ENCODE results near the gene PSMF1. TPM values are rescaled to one million over a fixed set of nuclear protein-coding genes. Genes with fewer than 3 reads are reported as not detected.
"Not testable (repeated sequence)": the region's sequence is repeated elsewhere in the genome, so short reads cannot be mapped to it uniquely, and the experiment has no call there.

PSMF1 gene
- polyA plus RNA-seq, 3 donors: 54.8 to 88.6 (median 64.5) TPM

DNA sequence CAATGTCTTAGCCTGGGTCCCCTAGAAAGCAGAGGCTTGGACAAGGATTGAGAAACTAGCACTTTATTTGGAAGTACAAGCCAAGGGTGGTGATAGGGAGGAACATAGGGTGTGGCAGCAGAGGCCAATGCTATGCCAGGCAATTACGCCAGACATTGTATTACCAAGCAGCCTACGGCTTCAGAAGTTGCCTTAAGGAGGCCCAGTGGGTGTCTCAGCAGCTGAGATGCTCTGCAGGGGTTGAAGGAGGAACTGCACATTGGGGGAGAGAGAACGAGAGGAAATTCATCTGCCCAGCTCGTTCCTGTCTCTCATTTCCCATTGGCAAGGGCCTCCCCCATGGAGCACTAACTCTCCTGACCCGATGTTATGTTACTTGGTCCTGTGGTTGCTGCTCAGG lies 85.7 kb downstream of the PSMF1 start:
- 32 to 68% (median 35%) methylated on average over 5 of the region's 5 CpGs for WGBS, 3 donors
- H3K27ac ChIP-seq (ENCODE audit: low read depth, low read length): no peak overlapping the region

DNA sequence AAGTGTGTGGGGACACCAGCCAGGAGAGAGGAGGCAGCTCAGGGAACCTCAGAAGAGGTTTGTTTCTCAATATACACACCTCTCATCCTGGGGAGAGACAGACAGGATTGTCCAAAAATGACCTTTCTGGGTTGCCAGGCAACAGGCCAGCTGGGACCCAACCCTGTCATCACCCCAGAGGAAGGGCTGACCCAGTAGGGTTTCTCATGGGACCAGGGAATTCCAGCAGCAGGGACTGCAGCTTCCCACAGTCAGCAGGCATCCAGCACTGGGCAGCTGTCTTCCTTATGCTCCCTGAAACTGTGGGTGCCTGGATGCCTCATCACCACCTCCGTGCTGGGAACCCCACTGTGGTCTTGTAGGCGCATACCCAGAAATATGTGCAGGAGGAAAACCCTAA lies 86.2 kb downstream of the PSMF1 start:
- no peak overlapping the region for H3K27ac ChIP-seq (ENCODE audit: low read depth, low read length)
- 89 to 93% (median 91%) methylated on average over 2 of the region's 2 CpGs for WGBS, 3 donors

DNA sequence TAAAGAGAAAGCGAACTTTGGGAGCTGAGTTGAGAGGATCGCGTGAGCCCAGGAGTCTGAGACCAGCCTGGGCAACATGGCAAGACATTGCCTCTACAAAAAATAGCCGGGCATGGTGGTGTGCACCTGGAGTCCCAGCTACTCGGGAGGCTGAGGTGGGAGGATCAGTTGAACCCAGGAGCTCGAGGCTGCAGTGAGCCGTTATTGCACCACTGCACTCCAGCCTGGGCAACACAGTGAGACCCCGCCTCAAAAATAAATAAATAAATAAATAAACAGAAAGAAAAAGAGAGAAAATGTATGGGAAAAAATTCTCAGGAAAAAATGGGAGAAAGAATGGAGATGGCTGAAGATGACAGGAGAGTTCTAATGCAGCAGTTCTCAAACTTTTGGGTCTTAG lies 87.4 kb downstream of the PSMF1 start:
- no peak overlapping the region for H3K27ac ChIP-seq (ENCODE audit: low read depth, low read length)
- WGBS, 3 donors: 90 to 94% (median 94%) methylated on average over 8 of the region's 8 CpGs

DNA sequence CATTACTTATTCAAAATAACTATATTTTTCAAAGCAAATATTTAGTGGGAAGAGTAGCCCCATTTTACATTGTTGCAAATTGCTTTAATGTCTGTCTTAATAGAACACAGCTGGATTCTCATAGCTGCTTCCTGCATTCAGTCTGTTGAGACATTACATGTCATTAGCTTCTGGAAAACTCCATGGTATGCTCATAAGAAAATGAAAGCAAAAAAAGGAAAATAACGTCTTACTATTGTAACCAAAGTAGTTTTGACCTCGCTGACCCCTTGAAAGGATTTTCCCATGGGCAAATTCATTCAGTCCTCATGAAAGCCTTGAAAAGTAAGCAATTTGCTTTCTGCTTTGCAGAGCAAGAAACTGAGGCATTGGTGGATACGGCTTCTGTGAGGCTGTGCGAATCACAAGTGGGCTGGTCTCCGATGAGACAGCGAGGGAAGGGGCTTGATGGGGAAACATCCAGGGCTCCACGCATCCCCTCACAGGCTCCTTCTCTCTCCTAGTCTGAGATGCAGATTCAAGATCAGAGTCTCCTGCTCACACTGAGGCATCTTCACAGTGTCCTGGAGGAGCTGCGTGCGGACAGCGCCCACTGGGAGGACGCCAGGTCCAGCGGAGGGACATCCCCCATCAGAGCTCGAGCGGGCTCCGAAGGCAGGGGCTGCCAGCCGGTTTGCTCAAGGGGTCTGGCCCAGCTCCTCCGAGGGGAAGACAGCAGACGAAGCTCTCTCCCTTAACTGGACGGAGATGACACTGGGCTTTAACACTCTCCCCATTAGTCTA lies 88.2 kb downstream of the PSMF1 start:
- WGBS, 3 donors: 65 to 77% (median 72%) methylated on average over 19 of the region's 19 CpGs
- H3K27ac ChIP-seq (ENCODE audit: low read depth, low read length): no peak overlapping the region

DNA sequence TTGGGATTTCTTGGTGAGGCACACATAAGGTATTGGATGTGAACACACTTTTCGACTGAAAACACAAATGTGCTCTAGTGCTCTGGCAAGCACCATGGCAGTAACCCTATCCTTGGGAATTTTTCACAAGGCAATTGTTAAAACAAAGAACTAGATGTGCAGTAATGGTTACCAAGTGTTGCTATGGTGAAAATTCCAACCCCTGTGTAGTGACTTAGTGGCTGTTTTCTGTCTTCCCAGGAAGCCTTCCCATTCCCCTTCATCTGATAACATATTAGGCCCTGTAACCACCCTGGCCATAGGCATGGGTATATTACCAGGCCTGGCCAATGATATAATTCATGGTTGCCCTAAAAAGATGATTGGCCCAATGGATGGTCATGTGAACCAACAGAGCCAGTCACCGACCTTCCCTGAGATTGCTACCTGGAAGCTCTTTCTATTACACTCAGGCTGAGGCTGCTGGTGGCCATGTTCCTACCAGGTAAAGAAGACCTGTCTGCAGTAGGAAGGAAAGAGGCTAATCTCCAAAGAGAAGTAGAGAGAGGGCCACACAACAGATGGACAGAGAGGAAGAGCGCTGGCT lies 89.0 kb downstream of the PSMF1 start:
- H3K27ac ChIP-seq (ENCODE audit: low read depth, low read length): no peak overlapping the region
- 81 to 93% (median 90%) methylated on average over 3 of the region's 3 CpGs for WGBS, 3 donors

DNA sequence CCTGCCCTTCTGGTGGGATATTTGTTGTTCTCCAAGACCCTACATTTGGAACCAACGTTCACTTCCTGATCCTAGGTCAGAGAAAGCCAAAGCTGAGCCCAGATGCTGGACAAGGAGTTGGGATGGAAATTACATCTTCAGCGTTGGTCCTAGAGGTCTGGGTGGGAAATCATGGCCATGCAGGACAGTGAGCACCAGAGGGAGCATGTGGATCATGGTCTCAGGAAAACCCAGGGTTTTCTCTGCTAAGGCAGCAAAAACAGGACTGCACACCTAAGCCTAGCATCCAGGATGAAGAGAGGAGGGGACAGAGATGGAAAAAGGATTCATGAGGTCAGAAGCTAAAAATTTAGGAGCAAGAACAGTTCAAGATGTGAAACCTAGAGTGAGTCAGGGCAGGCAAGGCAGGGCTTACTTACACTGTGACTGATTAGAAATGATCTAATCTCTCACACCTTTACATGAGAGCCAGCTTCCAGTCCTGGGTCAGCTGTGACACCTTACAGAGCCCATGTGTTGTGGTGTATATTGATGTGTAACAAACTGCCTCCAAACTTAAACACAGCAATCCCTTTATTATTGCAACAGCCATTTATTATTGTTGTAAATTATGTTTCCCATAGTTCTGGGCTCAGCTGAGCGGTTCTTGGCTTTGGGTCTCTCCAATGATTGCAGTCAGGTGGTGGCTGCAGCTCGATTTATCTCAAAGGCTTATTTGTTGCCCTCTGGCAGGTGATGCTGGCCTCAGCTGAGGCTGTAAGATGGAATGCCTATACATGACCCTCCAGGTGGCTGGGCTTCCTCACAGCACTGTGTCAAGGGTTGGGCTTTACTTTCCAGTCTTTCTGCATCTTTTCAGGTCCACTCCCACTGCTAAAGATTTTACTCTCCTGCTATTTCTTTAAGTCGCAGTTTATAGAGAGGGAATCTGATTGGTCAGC lies 91.3 kb downstream of the PSMF1 start:
- no peak overlapping the region for H3K27ac ChIP-seq (ENCODE audit: low read depth, low read length)
- WGBS, 3 donors: 43 to 63% (median 55%) methylated on average over 5 of the region's 5 CpGs

DNA sequence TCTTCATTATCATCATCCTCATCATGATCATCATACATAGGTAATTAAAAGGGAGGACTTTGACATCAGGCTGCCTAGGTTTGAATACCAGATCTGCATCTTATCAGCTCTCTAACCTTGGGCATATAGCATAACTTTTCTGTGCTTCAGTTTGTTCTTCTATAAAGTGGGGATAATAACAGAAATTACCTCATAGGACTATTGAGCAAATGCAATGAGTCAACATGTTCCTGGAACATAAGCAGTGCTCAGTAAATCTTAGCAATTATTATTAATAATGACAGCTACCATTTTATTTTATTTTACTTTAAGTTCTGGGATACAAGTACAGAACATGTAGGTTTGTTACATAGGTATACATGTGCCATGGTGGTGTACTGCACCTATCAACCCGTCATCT lies 92.1 kb downstream of the PSMF1 start:
- no peak overlapping the region for H3K27ac ChIP-seq (ENCODE audit: low read depth, low read length)
- 92 to 100% (median 98%) methylated on average over 1 of the region's 1 CpG for WGBS, 3 donors

DNA sequence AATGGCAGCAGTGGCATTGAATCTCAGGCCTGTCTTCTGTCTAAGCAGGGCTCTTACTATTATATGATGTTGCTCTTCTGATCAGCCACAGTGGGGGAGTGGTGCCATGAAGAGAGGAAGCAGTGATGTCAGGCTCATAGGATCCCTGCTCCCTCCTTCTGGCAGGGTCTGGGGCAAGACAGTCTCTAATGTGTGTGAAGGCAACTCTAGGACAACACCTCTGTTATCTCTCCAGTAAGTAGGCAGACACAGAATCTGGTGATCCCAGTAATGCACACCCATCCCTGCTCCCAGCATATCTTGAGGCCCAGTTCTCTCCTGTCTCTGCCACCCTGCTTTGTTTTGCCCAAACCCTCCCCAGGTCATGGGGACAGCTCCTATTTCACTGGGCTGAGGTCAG lies 93.6 kb downstream of the PSMF1 start:
- H3K27ac ChIP-seq (ENCODE audit: low read depth, low read length): no peak overlapping the region

DNA sequence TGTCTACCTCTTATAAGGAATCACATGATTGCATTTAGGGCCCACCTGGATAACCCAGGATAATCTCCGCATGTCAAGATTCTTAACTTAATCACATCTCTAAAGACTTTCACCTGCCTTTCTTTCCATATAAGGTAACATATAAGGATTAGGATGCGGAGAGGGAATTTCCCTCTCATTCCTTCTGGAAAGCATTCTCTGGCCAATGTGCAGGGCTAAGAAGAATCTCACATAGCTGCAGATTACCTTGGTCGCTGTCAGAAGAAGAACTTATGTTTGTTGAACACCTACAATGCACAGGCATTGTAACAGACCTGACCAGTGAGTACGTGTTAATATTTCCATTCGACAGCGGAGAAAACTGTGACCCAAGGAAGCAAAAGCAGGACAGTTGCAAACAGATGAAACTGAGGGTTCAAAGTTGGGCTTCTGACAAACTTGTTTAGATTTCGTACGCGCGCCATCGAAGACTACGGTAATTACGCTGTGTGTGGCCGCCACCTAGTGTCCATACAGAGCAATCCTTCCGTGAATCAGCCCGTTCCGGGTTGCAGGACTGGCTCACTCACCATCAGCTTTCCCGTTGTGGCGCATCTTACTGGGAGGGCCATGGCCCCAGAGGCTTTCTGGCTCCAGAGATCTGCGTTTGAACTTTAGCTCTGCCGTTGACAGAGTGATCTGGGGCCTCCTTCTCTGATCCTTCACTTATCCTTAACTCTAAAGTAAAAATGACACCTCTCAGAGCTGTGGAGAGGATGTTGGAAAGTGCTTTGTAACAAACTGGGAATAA lies 94.4 kb downstream of the PSMF1 start:
- 12 to 14% (median 14%) methylated on average over 21 of the region's 21 CpGs for WGBS, 3 donors
- no peak overlapping the region for H3K27ac ChIP-seq (ENCODE audit: low read depth, low read length)

DNA sequence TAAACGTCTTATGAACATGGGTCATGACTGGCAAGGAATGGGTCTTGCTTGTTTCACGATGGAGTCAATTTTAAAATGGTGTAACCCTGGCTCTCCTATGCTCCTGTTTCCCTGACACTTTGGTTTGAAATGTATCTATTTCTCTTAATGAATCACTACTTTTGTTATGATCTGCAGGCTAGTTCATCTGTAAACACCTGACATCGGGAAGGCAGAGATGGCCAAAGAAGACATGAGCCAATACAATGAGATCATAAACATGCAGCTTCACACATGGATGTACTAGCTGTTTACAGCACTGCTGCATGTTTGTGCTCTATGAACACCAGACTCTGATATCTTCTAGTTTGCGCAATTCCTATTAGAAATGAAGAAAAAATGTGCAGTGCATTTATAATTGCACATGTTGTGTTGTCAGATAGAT lies 96.4 kb downstream of the PSMF1 start:
- H3K27ac ChIP-seq (ENCODE audit: low read depth, low read length): no peak overlapping the region
- 70 to 82% (median 78%) methylated on average over 4 of the region's 4 CpGs for WGBS, 3 donors

DNA sequence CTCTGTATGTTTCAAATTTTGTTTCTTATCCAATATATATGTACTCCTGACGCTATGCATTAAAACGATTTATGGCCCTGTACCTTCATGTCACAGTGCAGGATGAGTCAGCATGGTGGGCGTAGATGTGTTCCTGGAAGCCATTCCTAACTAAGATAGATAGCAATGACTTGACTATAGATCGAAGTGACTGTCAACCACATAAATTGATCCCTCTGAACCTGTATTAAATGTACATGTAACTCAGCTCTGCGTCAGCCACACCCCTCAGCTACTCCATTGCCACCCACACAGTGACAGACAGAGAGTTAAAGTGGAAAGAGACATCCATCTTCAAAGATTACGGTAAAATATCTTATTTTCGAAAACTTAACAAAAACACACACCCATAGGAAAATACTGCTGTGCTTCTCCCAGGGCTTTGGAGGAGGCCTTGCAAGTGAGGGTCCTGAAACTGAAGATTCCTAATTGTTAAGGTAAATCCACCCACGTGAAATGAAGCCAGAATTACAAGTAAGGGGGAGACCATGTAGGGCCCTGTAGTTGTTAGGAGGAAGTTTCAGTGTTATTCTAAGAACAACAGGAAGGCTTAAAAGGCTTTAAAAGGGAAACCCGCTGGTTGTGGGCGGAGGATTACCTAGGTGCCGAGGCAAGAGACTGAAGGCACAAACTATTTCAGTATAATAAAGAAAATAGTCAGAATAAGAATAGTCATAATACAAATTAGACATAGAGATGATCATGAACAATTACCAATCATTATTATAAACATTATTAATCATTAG lies 97.2 kb downstream of the PSMF1 start:
- 60 to 67% (median 66%) methylated on average over 11 of the region's 11 CpGs for WGBS, 3 donors
- H3K27ac ChIP-seq (ENCODE audit: low read depth, low read length): no peak overlapping the region

DNA sequence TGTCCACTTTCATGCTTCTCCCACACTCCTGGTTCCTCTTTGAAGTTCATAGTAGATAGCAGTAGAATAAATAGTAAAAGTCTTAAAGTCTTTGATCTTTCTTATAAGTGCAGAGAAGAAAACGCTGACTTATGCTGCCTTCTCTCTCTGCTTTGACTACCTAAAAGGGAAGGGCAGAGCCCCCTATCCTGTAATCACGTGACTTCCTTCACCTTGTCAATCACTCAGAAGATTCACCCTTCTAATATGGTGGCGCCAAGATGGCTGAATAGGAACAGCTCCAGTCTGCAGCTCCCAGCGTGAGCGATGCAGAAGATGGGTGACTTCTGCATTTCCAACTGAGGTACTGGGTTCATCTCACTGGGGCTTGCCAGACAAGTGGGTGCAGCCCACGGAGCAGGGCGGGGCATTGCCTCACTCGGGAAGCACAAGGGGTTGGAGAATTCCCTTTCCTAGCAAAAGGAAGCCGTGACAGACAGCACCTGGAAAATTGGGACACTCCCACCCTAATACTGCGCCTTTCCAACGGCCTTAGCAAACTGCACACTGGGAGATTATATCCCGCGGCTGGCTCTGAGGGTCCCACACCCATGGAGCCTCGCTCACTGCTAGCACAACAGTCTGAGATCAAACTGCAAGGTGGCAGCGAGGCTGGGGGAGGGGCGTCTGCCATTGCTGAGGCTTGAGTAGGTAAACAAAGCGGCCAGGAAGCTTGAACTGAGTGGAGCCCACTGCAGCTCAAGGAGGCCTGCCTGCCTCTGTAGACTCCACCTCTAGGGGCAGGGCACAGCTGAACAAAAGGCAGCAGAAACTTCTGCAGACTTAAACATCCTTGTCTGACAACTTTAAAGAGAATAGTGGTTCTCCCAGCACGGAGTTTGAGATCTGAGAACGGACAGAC lies 98.4 kb downstream of the PSMF1 start:
- H3K27ac ChIP-seq (ENCODE audit: low read depth, low read length): not testable (repeated sequence)
- WGBS, 3 donors: 63 to 81% (median 78%) methylated on average over 19 of the region's 19 CpGs

Other genes with a start within 250 kb of the PSMF1 start
- 1 to 10 TPM in 2 of 3 donors, under 1 TPM in 1; 0.30 to 4.2 (median 1.5) TPM for gene ANGPT4, start 202.3 kb upstream of the PSMF1 start, polyA plus RNA-seq
- gene RSPO4, start 116.3 kb upstream of the PSMF1 start, polyA plus RNA-seq: under 1 TPM; 0.03 to 0.56 (median 0.04) TPM
- 1 to 10 TPM in 2 of 3 donors, under 1 TPM in 1; 0.63 to 5.1 (median 1.8) TPM for gene TMEM74B, start 66.4 kb downstream of the PSMF1 start, polyA plus RNA-seq
- gene C20orf202, start 84.9 kb downstream of the PSMF1 start, polyA plus RNA-seq: under 1 TPM in 2 of 3 donors, not detected in 1; 0.07 to 0.16 TPM
- gene RAD21L1, start 107.4 kb downstream of the PSMF1 start, polyA plus RNA-seq: under 1 TPM in 1 of 3 donors, not detected in 2; 0.02 TPM
- gene SNPH, start 147.7 kb downstream of the PSMF1 start, polyA plus RNA-seq: 1 to 10 TPM in 1 of 3 donors, under 1 TPM in 2; 0.85 to 1.7 (median 0.92) TPM
- gene SDCBP2, start 210.5 kb downstream of the PSMF1 start, polyA plus RNA-seq: 10 to 100 TPM in 2 of 3 donors, 1 to 10 TPM in 1; 5.6 to 29.8 (median 15.4) TPM